Measurements from ENCODE around the gene RBM20. TPM values are rescaled to one million over a fixed set of nuclear protein-coding genes. Genes with fewer than 3 reads are reported as not detected.

The RBM20 gene
- total and polyA plus RNA-seq, 2 of the 13 experiments (the other 11 are each of a cell fraction or from before 2014, with no cell fraction given) = 0.02 to 0.22 TPM

DNA sequence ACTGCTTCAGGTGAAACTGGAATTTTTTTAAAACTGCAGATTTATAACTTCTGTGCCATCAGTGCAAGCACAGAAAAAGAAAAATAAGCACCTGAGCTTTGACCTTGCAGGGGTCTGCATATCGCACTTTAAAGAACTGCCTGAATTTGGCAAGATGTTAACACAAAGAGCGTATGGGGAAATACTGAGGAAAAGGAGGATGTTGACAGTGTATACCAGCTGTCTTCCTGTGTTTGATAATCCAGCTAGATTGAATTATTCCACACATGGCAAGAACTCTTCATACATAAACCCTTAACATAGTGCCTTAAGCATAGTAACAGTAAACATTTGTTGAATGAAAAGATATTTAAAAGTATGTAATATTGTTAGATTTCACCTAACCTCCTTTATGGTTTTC lies 46.7 kb upstream of the RBM20 start:
- Histone ChIP-seq H3K27me3 (ENCODE audit: control insufficient read depth in 1 of 2, insufficient read depth in 2 of 2, low read length in 2 of 2) (no peaks in the 10 kb centered on the region; a peak in 1 of 5 replicates), H3K27ac (ENCODE audit: extremely low read length, insufficient read depth, low read length) (no peak overlapping the region), H3K9ac (ENCODE audit: insufficient read depth, low read depth, low read length) (no peak overlapping the region), H3K79me2 (ENCODE audit: insufficient read depth, low read length) (no peaks in the 10 kb centered on the region), H2AFZ (ENCODE audit: low read length) (no peak overlapping the region), H3K9me3 (ENCODE audit: low read length) (no peaks in the 10 kb centered on the region), H3K36me3 (replicated peaks in 1 of 2; ENCODE audit: control insufficient read depth in 1 of 2, insufficient read depth in 2 of 2, low read length in 2 of 2) (peaks cover 1 to 41% of the 10 kb centered on the region in 2 experiments), H4K20me1 (ENCODE audit: insufficient read depth, low read length) (no peaks in the 10 kb centered on the region), H3K4me2 (ENCODE audit: low read depth, low read length) (no peak overlapping the region), H3K4me3 (replicated peaks in 1 of 3; ENCODE audit: insufficient read depth in 1 of 3, low read depth in 2 of 3, low read length in 3 of 3) (no peak overlapping the region), H3K4me1 (ENCODE audit: insufficient read depth, low read length) (no peaks in the 10 kb centered on the region)
- in situ Hi-C loops (cut with HindIII; ENCODE audit: extremely low pct_ligation_motif_present, low pct_unique_long_range_greater_than_20kb) (no loop called here), intact Hi-C loops (cut with micrococcal nuclease; ENCODE audit: unreplicated experiment) (loop anchor here (10.0 kb wide), 1 partner anchor 463 kb away; no protein-coding TSS in a partner anchor)
- ATAC-seq (no peak), FAIRE-seq (no peak), DNase-seq (ENCODE audit: low spot score) (no peak)
- ChIA-PET CTCF (ENCODE audit: low intra/inter-chr PET ratio, low total read pairs) (no interaction called here), POLR2A (no interaction called here)
- BruUV-seq (replicated peaks) = no TSS peak
- 100% methylated on average over 2 of the region's 2 CpGs for WGBS (ENCODE audit: low lambda C conversion rate)
- TF ChIP-seq ATF7 (IDR thresholded peaks at IDR 0.05) (no peak), ATF7 (CRISPR knock-in tag; IDR thresholded peaks at IDR 0.05) (no peak), MIXL1 (CRISPR knock-in tag; IDR thresholded peaks at IDR 0.05) (no peak), AKNA (CRISPR knock-in tag; IDR thresholded peaks at IDR 0.05; ENCODE audit: borderline replicate concordance) (no peak), ZNF281 (CRISPR knock-in tag; IDR thresholded peaks at IDR 0.05; ENCODE audit: borderline replicate concordance) (no peak), ZBTB3 (CRISPR knock-in tag; IDR thresholded peaks at IDR 0.05; ENCODE audit: borderline replicate concordance, low read depth) (no peak), MLLT10 (CRISPR knock-in tag; IDR thresholded peaks at IDR 0.05) (no peak), MEIS1 (CRISPR knock-in tag; IDR thresholded peaks at IDR 0.05; ENCODE audit: borderline replicate concordance) (no peak), PRMT3 (CRISPR knock-in tag; IDR thresholded peaks at IDR 0.05; ENCODE audit: borderline replicate concordance, low read depth) (no peak)
